Panc1 (cell line): ENCODE results near the gene FSTL5. TPM values are rescaled to one million over a fixed set of nuclear protein-coding genes. Genes with fewer than 3 reads are reported as not detected.

ENCODE experiments used
- ATAC-seq: fragments of 200-7000 bp; cut with Tn5 transposase; 2 replicates; pipeline ENCODE4 v1.9.1; 2020; ENCODE audit warnings: mild to moderate bottlenecking, moderate library complexity
- BruUV-seq: library from RNA; stranded (reverse); fragments of 400-500 nt; replicated peaks from 2 replicates; lab custom pipeline; 2021; lab: Mats Ljungman, UMichigan
- CTCF ChIA-PET: fragments of 300-600 bp; sonication (Branson Sonifier 250); formaldehyde crosslinking; loops from one replicate; lab custom pipeline; 2022; ENCODE audit warnings: antibody characterized with exemption; lab: Charles Lee
- POLR2A ChIA-PET: fragments of 300-600 bp; sonication (Branson Sonifier 250); formaldehyde crosslinking; loops from one replicate; lab custom pipeline; 2022; ENCODE audit warnings: antibody characterized with exemption; lab: Charles Lee
- DNase-seq: peaks from one replicate; pipeline ENCODE4 v3.0.0-alpha.2; 2010; ENCODE audit warnings: low read depth, low spot score
- H3K27ac ChIP-seq: 2 replicates; pipeline ENCODE4 v1.5.1; 2011; ENCODE audit warnings: mild to moderate bottlenecking, low read length, inconsistent platforms
- H3K27me3 ChIP-seq: fragments of 200-500 bp; sonication (Bioruptor generic); 2 replicates; pipeline ENCODE4 v1.6.0; 2014; ENCODE audit warnings: low read length, inconsistent platforms; ENCODE audit not compliant: control insufficient read depth, insufficient read depth
- H3K36me3 ChIP-seq: fragments of 200-500 bp; sonication (Bioruptor generic); 2 replicates; pipeline ENCODE4 v1.5.1; 2014; ENCODE audit warnings: inconsistent platforms, mild to moderate bottlenecking, low read length, moderate library complexity; ENCODE audit not compliant: control insufficient read depth, insufficient read depth
- H3K4me1 ChIP-seq: 2 replicates; pipeline ENCODE4 v1.5.1; 2011; ENCODE audit warnings: inconsistent platforms, mild to moderate bottlenecking, low read length, moderate library complexity; ENCODE audit not compliant: control insufficient read depth, insufficient read depth
- H3K4me3 ChIP-seq, 2 experiments: 2 replicates each; pipeline ENCODE4 v1.5.1; 2011 to 2012; ENCODE audit warnings: low read depth in 2 of 2, low read length in 2 of 2, mild to moderate bottlenecking in 2 of 2, inconsistent platforms in 1 of 2, moderate library complexity in 1 of 2
- H3K9me3 ChIP-seq: fragments of 200-500 bp; sonication (Bioruptor generic); 2 replicates; pipeline ENCODE4 v1.5.1; 2014; ENCODE audit warnings: low read depth, mild to moderate bottlenecking, inconsistent platforms, low read length, moderate library complexity; ENCODE audit not compliant: control insufficient read depth, insufficient read depth
- CTCF ChIP-seq: fragments of 450-650 bp; IDR thresholded peaks from 2 replicates; pipeline ENCODE4 v1.5.1; 2017; ENCODE audit warnings: mild to moderate bottlenecking
- POLR2AphosphoS5 ChIP-seq: IDR thresholded peaks from 2 replicates; pipeline ENCODE4 v1.6.1; 2012; ENCODE audit warnings: mild to moderate bottlenecking, low read depth, low read length, moderate library complexity
- REST ChIP-seq, 2 experiments: IDR thresholded peaks; 2 replicates each; pipeline ENCODE4 v1.6.1; 2011 to 2012; ENCODE audit warnings: low read depth in 2 of 2, control low read depth in 1 of 2, low read length in 1 of 2, mild to moderate bottlenecking in 1 of 2, moderate library complexity in 1 of 2; ENCODE audit not compliant: insufficient read depth in 1 of 2
- SIN3A ChIP-seq: IDR thresholded peaks from 2 replicates; pipeline ENCODE4 v1.6.1; 2012; ENCODE audit warnings: low read depth, mild to moderate bottlenecking, low read length, moderate library complexity, borderline replicate concordance; ENCODE audit not compliant: insufficient read depth
- TCF7L2 ChIP-seq: IDR thresholded peaks from 2 replicates; pipeline ENCODE4 v1.6.1; 2011; ENCODE audit warnings: mild to moderate bottlenecking, low read depth, low read length, inconsistent platforms
- in situ Hi-C: cut with HindIII; loops from 2 replicates; pipeline ENCODE4 v1.10.0; 2016; ENCODE audit warnings: low sequenced_read_pairs, low pct_unique_long_range_greater_than_20kb
- intact Hi-C: fragments of 100-400 bp; cut with micrococcal nuclease; formaldehyde crosslinking; loops from one replicate; pipeline ENCODE4 v1.10.0; 2022; ENCODE audit not compliant: unreplicated experiment
- total RNA-seq: library from RNA; stranded (reverse); gene quantifications from one replicate; pipeline ENCODE4 v1.2.1, GENCODE V29; 2021; ENCODE audit not compliant: unreplicated experiment

Gene FSTL5
- total RNA-seq, 1 experiment from 2014 or later, result 0.67 TPM

- intact Hi-C loops (no loop called here), in situ Hi-C loops (no loop called here)
- ChIA-PET POLR2A (no interaction called here), CTCF (no interaction called here)
- H3K27me3 ChIP-seq, result no peaks in the 10 kb centered on the region
- H3K27ac ChIP-seq, result no peak overlapping the region
- H3K9me3 ChIP-seq, result no peaks in the 10 kb centered on the region
- H3K4me3 ChIP-seq, result no peak overlapping the region
- TF ChIP-seq CTCF, result no peak
- TF ChIP-seq REST (IDR thresholded peaks at IDR 0.05; ENCODE audit: insufficient read depth in 1 of 2, low read depth in 2 of 2, low read length in 1 of 2), result no peak
- TF ChIP-seq TCF7L2, result no peak
- no peak for TF ChIP-seq POLR2AphosphoS5
- TF ChIP-seq SIN3A, result no peak
- H3K4me1 ChIP-seq, result no peaks in the 10 kb centered on the region
- no peaks in the 10 kb centered on the region for H3K36me3 ChIP-seq
- no peak for ATAC-seq
- DNase-seq, result no peak
- no TSS peak for BruUV-seq
Measured at GRCh38 chr4:161360982-161361381, 802.8 kb downstream of the FSTL5 start.

- Histone ChIP-seq H3K4me3 (no peak overlapping the region), H3K27ac (no peak overlapping the region), H3K4me1 (no peaks in the 10 kb centered on the region), H3K9me3 (no peaks in the 10 kb centered on the region), H3K27me3 (no peaks in the 10 kb centered on the region), H3K36me3 (no peaks in the 10 kb centered on the region)
- ChIA-PET POLR2A (no interaction called here), CTCF (no interaction called here)
- in situ Hi-C loops, result no loop called here
- no peak for TF ChIP-seq SIN3A
- no peak for TF ChIP-seq CTCF
- no peak for TF ChIP-seq TCF7L2
- TF ChIP-seq POLR2AphosphoS5, result no peak
- no peak for TF ChIP-seq REST (IDR thresholded peaks at IDR 0.05; ENCODE audit: insufficient read depth in 1 of 2, low read depth in 2 of 2, low read length in 1 of 2)
- no TSS peak for BruUV-seq
- no peak for ATAC-seq
- DNase-seq, result no peak
- intact Hi-C loops, result no loop called here
Measured at GRCh38 chr4:161359491-161359890, 804.3 kb downstream of the FSTL5 start.
